Measurements from ENCODE around the gene DIP2C.
"Not testable (repeated sequence)": the region's sequence is repeated elsewhere in the genome, so short reads cannot be mapped to it uniquely, and the experiment has no call there.

Gene DIP2C

DNA sequence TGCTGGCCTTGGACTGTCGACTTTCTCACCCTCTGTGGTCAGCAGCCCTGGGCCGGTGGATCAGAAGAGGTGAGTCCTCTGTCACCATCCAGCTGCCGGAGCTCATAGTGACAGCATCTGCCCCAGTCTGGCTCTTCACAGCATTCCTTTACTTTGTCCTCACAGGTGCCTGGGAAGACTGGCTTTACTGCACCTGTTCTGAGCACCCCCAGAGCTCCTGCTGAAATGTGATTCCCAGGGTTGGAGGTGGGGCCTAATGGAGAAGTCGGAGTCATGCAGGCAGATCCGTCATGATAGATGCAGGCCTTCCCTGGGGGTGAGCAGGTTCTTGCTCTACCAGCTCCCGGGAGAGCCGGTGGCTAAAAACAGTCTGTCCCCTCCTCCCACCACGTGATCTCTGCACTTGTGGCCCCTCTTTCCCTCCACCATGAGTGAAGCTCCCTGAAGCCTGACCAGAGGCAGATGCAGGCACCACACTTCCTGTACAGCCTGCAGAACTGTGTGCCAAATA is 382.7 kb downstream of the DIP2C start:
- no peak for DNase-seq (ENCODE audit: low read depth, low spot score)

GRCh38 chr10:306007-306674 is 383.3 kb downstream of the DIP2C start:
- DNase-seq (ENCODE audit: low read depth, low spot score), result no peak

GRCh38 chr10:305034-305433 is 384.4 kb downstream of the DIP2C start:
- DNase-seq (ENCODE audit: low read depth, low spot score), result no peak

- no peak for DNase-seq (ENCODE audit: low read depth, low spot score)
Measured at GRCh38 chr10:301536-301935, 387.9 kb downstream of the DIP2C start.

GRCh38 chr10:300580-300979 is 388.9 kb downstream of the DIP2C start:
- not testable (repeated sequence) for DNase-seq (ENCODE audit: low read depth, low spot score)

GRCh38 chr10:299969-300368 is 389.5 kb downstream of the DIP2C start:
- no peak for DNase-seq (ENCODE audit: low read depth, low spot score)

GRCh38 chr10:299512-299911 is 390.0 kb downstream of the DIP2C start:
- no peak for DNase-seq (ENCODE audit: low read depth, low spot score)

DNA sequence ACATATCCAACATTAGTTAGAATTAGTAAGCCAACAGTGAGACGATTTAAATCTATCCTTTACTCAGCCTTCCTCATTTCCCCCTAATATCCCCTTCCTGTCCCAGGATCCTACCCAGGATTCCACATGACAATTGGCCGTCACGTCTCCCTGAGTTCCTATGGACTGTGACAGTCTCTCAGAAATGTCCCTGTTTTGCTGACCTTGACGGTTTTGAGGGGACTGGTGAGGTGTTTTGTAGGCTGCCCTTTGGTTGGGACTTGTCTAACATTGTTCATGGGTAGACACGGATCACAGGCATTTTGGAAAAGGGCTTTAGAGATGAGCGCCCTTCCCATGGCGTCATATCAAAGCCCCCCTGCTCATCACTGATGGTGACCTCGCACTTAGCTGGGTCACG is 391.4 kb downstream of the DIP2C start:
- no peak for DNase-seq (ENCODE audit: low read depth, low spot score)

DNA sequence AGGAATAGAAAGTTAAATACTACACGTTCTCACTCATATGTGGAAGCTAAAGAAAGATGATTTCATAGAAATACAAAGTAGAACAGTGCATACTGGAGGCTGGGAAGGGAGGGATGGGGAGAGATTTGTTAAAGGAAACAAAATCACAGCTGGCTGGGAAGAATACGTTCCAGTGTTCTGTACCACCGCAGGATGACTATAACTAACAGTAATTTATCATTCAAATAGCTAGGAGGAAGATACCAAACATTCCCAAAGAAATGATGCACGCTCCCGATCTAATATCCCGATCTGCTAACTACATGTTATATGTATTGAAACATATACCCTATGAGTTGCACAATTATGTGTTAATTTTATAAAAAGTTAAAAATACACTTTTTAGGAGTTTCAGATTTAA is 391.9 kb downstream of the DIP2C start:
- no peak for DNase-seq (ENCODE audit: low read depth, low spot score)

- no peak for DNase-seq (ENCODE audit: low read depth, low spot score)
Measured at GRCh38 chr10:293636-294035, 395.8 kb downstream of the DIP2C start.

DNA sequence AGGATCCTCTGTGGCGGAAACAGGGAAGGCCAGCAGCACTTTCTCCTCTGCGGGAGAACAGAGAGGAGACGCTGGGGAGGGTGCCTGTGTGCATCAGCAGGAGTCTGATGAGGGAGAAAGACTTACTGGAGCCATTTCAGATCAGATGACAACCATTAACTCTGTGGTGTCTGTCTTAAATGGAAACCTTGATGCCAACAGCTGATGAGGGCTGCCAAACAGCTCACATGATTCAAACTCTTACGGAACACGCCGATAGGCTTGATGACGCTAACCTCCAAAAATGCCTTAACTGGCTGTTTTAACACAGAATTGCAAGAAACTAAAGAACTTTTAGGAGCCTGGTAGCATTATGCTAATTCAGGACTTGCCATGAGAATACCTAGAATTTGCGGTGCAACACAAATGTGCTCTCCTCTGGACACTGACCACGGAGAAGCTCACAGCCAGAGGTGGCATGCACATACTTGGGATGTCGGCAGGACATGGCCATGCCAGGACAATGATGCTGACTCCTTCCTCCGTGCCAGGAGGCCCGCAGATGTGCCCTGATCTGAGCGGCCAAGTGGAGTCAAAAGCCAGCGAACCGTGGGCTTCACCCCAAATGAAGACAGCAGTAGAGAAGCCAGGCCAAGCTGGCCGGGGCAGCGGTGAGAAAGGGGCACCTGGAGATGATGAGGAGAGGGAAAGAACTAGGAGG is 399.3 kb downstream of the DIP2C start:
- DNase-seq (ENCODE audit: low read depth, low spot score), result no peak

DNA sequence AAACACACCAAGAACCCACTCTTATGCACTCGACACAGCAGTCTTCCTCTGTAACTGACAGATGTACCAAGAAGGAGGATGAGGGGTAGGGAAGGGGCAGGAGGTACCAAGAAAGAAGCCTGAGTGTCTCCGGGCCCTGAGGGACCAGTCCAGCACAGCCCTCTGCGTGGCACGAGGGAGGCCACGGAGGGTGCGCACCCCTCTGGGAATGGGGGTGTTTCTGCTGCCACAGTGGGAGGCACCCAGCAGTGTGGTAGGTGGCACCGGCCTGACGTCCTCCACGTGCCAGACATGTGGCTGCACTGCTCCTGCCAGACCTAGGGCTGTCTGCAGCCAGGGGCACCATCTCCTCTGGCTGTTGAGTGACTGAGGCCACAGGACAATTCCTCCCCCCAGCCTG is 399.9 kb downstream of the DIP2C start:
- no peak for DNase-seq (ENCODE audit: low read depth, low spot score)

- DNase-seq (ENCODE audit: low read depth, low spot score), result no peak
Measured at GRCh38 chr10:288316-289200, 400.9 kb downstream of the DIP2C start.

GRCh38 chr10:287814-288213 is 401.7 kb downstream of the DIP2C start:
- no peak for DNase-seq (ENCODE audit: low read depth, low spot score)

GRCh38 chr10:287026-287709 is 402.3 kb downstream of the DIP2C start:
- no peak for DNase-seq (ENCODE audit: low read depth, low spot score)

- DNase-seq (ENCODE audit: low read depth, low spot score), result no peak
Measured at GRCh38 chr10:285216-285615, 404.3 kb downstream of the DIP2C start.

GRCh38 chr10:283916-284356 is 405.5 kb downstream of the DIP2C start:
- DNase-seq (ENCODE audit: low read depth, low spot score), result no peak

DNA sequence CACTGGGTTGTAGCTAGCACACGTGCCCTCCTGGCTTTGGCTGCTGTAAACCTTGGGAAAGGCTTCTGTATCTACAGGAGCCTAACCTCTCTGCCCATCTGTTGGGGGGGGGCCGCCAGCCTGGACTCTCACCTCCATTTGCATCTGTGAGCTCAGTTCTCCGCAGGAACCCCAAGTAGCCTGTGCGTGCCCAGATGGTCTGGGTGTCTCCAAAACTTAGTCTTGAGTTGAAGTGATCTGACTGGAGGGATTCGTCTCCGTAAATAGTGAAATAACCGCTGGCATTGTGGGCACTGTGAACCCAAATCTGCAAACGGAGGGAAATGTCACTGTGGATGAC is 406.4 kb downstream of the DIP2C start:
- no peak for DNase-seq (ENCODE audit: low read depth, low spot score)

GRCh38 chr10:282294-283139 is 407.0 kb downstream of the DIP2C start:
- no peak for DNase-seq (ENCODE audit: low read depth, low spot score)

- DNase-seq (ENCODE audit: low read depth, low spot score), result no peak
Measured at GRCh38 chr10:279655-280054, 409.8 kb downstream of the DIP2C start.

DNA sequence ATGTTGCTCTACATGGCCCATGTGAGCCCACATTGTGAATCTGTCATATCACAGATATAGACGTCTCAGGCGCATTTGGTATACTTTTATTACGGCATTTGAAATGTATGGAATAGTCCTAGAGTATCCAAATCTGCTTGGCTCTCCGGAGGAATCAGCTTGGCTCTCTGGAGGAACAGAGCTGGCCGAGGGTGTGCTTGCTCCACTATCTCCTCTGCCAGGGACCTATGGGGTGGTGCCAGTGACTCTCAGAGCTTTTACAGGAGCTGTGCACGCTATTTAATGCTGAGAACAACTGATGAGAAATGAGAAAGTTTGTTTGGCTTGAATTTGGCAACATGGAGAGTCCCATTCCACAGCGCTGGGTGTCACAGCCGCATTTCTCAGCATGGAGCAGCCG is 410.2 kb downstream of the DIP2C start:
- no peak for DNase-seq (ENCODE audit: low read depth, low spot score)
